Measurements from ENCODE around the gene SUN5. TPM values are rescaled to one million over a fixed set of nuclear protein-coding genes. Genes with fewer than 3 reads are reported as not detected.

The SUN5 gene
- total RNA-seq, 6 experiments from 2014 or later: not detected

- ATAC-seq: no peak
- Histone ChIP-seq H3K27me3 (no peaks in the 10 kb centered on the region), H3K4me3 (no peak overlapping the region), H3K36me3 (no peaks in the 10 kb centered on the region), H3K9me3 (no peaks in the 10 kb centered on the region), H3K4me1 (no peaks in the 10 kb centered on the region), H3K27ac (no peak overlapping the region)
- intact Hi-C loops (cut with DNase I): no loop called here
- WGBS (ENCODE audit: insufficient coverage, low coverage, low lambda C conversion rate, missing lambda C conversion rate): 40% methylated on average over 1 of the region's 3 CpGs
- TF ChIP-seq POLR2A (IDR thresholded peaks at IDR 0.05) (no peak), CTCF (IDR thresholded peaks at IDR 0.05) (no peak)
- DNase-seq: no peak
Measured at GRCh38 chr20:32990426-32990825, 13.8 kb downstream of the SUN5 start.

- no peaks in the 10 kb centered on the region for H3K4me1 ChIP-seq
- TF ChIP-seq POLR2A (IDR thresholded peaks at IDR 0.05) (no peak), CTCF (IDR thresholded peaks at IDR 0.05) (no peak)
- no peaks in the 10 kb centered on the region for H3K36me3 ChIP-seq
- H3K27ac ChIP-seq: no peak overlapping the region
- intact Hi-C loops (cut with DNase I): no loop called here
- no peak overlapping the region for H3K4me3 ChIP-seq
- ATAC-seq: no peak
- no peaks in the 10 kb centered on the region for H3K27me3 ChIP-seq
- WGBS (ENCODE audit: insufficient coverage, low coverage, low lambda C conversion rate, missing lambda C conversion rate): 81% methylated on average over 12 of the region's 14 CpGs
- DNase-seq: no peak
- no peaks in the 10 kb centered on the region for H3K9me3 ChIP-seq
Measured at GRCh38 chr20:32989507-32990283, 14.5 kb downstream of the SUN5 start.

- WGBS (ENCODE audit: insufficient coverage, low coverage, low lambda C conversion rate, missing lambda C conversion rate): 91% methylated on average over 6 of the region's 16 CpGs
- intact Hi-C loops (cut with DNase I): no loop called here
- Histone ChIP-seq H3K4me1 (no peaks in the 10 kb centered on the region), H3K27me3 (no peaks in the 10 kb centered on the region), H3K27ac (no peak overlapping the region), H3K36me3 (no peaks in the 10 kb centered on the region), H3K9me3 (no peaks in the 10 kb centered on the region), H3K4me3 (no peak overlapping the region)
- no peak for DNase-seq
- TF ChIP-seq POLR2A (IDR thresholded peaks at IDR 0.05) (no peak), CTCF (IDR thresholded peaks at IDR 0.05) (no peak)
- ATAC-seq: no peak
Measured at GRCh38 chr20:32988008-32988407, 16.2 kb downstream of the SUN5 start.

- Histone ChIP-seq H3K4me1 (no peaks in the 10 kb centered on the region), H3K27me3 (no peaks in the 10 kb centered on the region), H3K9me3 (no peaks in the 10 kb centered on the region), H3K4me3 (no peak overlapping the region), H3K27ac (no peak overlapping the region), H3K36me3 (no peaks in the 10 kb centered on the region)
- 74% methylated on average over 8 of the region's 11 CpGs for WGBS (ENCODE audit: insufficient coverage, low coverage, low lambda C conversion rate, missing lambda C conversion rate)
- TF ChIP-seq CTCF (IDR thresholded peaks at IDR 0.05): no peak
- no peak for TF ChIP-seq POLR2A (IDR thresholded peaks at IDR 0.05)
- intact Hi-C loops (cut with DNase I): no loop called here
- ATAC-seq: no peak
- no peak for DNase-seq
Measured at GRCh38 chr20:32987044-32987825, 17.0 kb downstream of the SUN5 start.
